ENCODE results near the gene CHRNE. TPM values are rescaled to one million over a fixed set of nuclear protein-coding genes. Genes with fewer than 3 reads are reported as not detected.
A peak's percentile ranks its signal among the peaks of the same experiment; 100 is the strongest.

Gene CHRNE
- polyA plus RNA-seq, 1 donor (not counting 4 experiments of a cell fraction or from before 2014, with no cell fraction given) = 0.04 TPM

GRCh38 chr17:4947010-4947410, 44.1 kb upstream of the CHRNE start:
- no peak for FAIRE-seq
- peak overlapping the region; percentile 89 for H3K27ac ChIP-seq (ENCODE audit: control insufficient read depth, insufficient read depth, low read length)
- H3K36me3 ChIP-seq (ENCODE audit: control insufficient read depth in 2 of 2, extremely low read depth in 1 of 2, insufficient read depth in 2 of 2, low read length in 2 of 2) = peaks cover 27 to 34% of the 10 kb centered on the region in 2 experiments
- H3K79me2 ChIP-seq (ENCODE audit: control insufficient read depth, insufficient read depth, low read length) = peaks cover 46% of the 10 kb centered on the region
- no peaks in the 10 kb centered on the region for H3K9me1 ChIP-seq (ENCODE audit: control insufficient read depth, extremely low read depth, insufficient read depth, low read length)
- H3K9ac ChIP-seq (ENCODE audit: control insufficient read depth, extremely low read depth, insufficient read depth, low read length) = peak overlapping the region; percentile 94
- peak overlapping the region; percentile 96 to 99 (median 97) for H3K4me3 ChIP-seq (ENCODE audit: control insufficient read depth in 2 of 3, extremely low read depth in 1 of 3, insufficient read depth in 2 of 3, low read depth in 1 of 3, low read length in 3 of 3)
- dilution Hi-C loops (cut with MboI; ENCODE audit: extremely low pct_ligation_motif_present, low sequenced_read_pairs) = loop anchor here (10.0 kb wide), 1 partner anchor 58 kb away; no protein-coding TSS in a partner anchor
- H4K20me1 ChIP-seq (ENCODE audit: control insufficient read depth, extremely low read depth, insufficient read depth, low read length) = peaks cover 15% of the 10 kb centered on the region
- no peaks in the 10 kb centered on the region for H3K9me3 ChIP-seq (ENCODE audit: control insufficient read depth, low read depth, low read length)
- no peaks in the 10 kb centered on the region for H3K27me3 ChIP-seq (ENCODE audit: control insufficient read depth, extremely low read depth, insufficient read depth, low read length)
- H3K4me2 ChIP-seq (ENCODE audit: control insufficient read depth, extremely low read depth, insufficient read depth, low read depth, low read length) = peak overlapping the region; percentile 100
- peaks cover 35% of the 10 kb centered on the region for H3K4me1 ChIP-seq (ENCODE audit: control insufficient read depth, extremely low read depth, insufficient read depth, low read length)
- TF ChIP-seq EZH2 (IDR thresholded peaks at IDR 0.05; ENCODE audit: low read length) (no peak), CTCF (optimal IDR thresholded peaks at IDR 0.05 in 1 of 3, IDR thresholded peaks at IDR 0.05 in 1 of 3, conservative IDR thresholded peaks at IDR 0.05 in 1 of 3; ENCODE audit: extremely low read depth in 1 of 3, insufficient read depth in 2 of 3, low read length in 3 of 3) (no peak)
- no peak for DNase-seq (ENCODE audit: low read depth, low spot score)
- H2AFZ ChIP-seq (ENCODE audit: control insufficient read depth, low read length) = no peak overlapping the region

- TF ChIP-seq CTCF (optimal IDR thresholded peaks at IDR 0.05 in 1 of 3, IDR thresholded peaks at IDR 0.05 in 1 of 3, conservative IDR thresholded peaks at IDR 0.05 in 1 of 3; ENCODE audit: extremely low read depth in 1 of 3, insufficient read depth in 2 of 3, low read length in 3 of 3) (no peak), EZH2 (IDR thresholded peaks at IDR 0.05; ENCODE audit: low read length) (no peak)
- Histone ChIP-seq H3K79me2 (ENCODE audit: control insufficient read depth, insufficient read depth, low read length) (peaks cover 52% of the 10 kb centered on the region), H3K27ac (ENCODE audit: control insufficient read depth, insufficient read depth, low read length) (peak overlapping the region; percentile 89), H3K27me3 (ENCODE audit: control insufficient read depth, extremely low read depth, insufficient read depth, low read length) (no peaks in the 10 kb centered on the region), H2AFZ (ENCODE audit: control insufficient read depth, low read length) (no peak overlapping the region), H3K36me3 (ENCODE audit: control insufficient read depth in 2 of 2, extremely low read depth in 1 of 2, insufficient read depth in 2 of 2, low read length in 2 of 2) (peaks cover 27 to 34% of the 10 kb centered on the region in 2 experiments), H3K4me3 (ENCODE audit: control insufficient read depth in 2 of 3, extremely low read depth in 1 of 3, insufficient read depth in 2 of 3, low read depth in 1 of 3, low read length in 3 of 3) (peak overlapping the region; percentile 96 to 99 (median 97)), H3K9me1 (ENCODE audit: control insufficient read depth, extremely low read depth, insufficient read depth, low read length) (no peaks in the 10 kb centered on the region), H3K4me2 (ENCODE audit: control insufficient read depth, extremely low read depth, insufficient read depth, low read depth, low read length) (peak overlapping the region; percentile 100), H3K4me1 (ENCODE audit: control insufficient read depth, extremely low read depth, insufficient read depth, low read length) (peaks cover 40% of the 10 kb centered on the region), H3K9me3 (ENCODE audit: control insufficient read depth, low read depth, low read length) (no peaks in the 10 kb centered on the region), H4K20me1 (ENCODE audit: control insufficient read depth, extremely low read depth, insufficient read depth, low read length) (peaks cover 15% of the 10 kb centered on the region), H3K9ac (ENCODE audit: control insufficient read depth, extremely low read depth, insufficient read depth, low read length) (peak overlapping the region; percentile 94)
- FAIRE-seq (no peak), DNase-seq (ENCODE audit: low read depth, low spot score) (no peak)
- dilution Hi-C loops (cut with MboI; ENCODE audit: extremely low pct_ligation_motif_present, low sequenced_read_pairs) = loop anchor here (10.0 kb wide), 1 partner anchor 58 kb away; no protein-coding TSS in a partner anchor
These were observed 43.5 kb upstream of the CHRNE start for GRCh38 chr17:4946312-4946976.

Measured in keratinocyte (primary cell).